Measurements from ENCODE around the gene ITPKB.

The ITPKB gene

GRCh38 chr1:226649780-226650179, 89.3 kb downstream of the ITPKB start:
- peak; percentile 38 to 52 for DNase-seq (ENCODE audit: low read depth in 2 of 2)
- no peak overlapping the region for H3K4me3 ChIP-seq (replicated peaks in 1 of 2; ENCODE audit: low read depth in 2 of 2, low read length in 2 of 2)
- peak; percentile 9 for TF ChIP-seq CTCF (IDR thresholded peaks at IDR 0.05; ENCODE audit: low read depth, low read length)

DNA sequence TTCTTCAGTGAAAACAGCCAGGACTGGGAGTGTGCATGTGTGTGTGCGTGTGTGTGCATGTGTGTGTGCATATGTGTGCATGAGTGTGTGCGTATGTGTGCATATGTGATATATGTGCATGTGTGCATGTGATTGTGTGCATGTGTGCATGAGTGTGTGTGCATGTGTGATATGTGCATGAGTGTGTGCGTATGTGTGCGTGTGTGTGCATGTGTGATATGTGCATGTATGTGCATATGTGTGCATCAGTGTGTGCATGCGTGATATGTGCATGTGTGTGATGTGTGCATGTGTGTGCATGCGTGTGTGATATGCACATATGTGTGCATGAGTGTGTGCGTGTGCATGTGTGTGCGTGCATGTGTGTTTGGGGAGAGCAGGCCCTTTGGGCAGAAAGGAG, 89.8 kb downstream of the ITPKB start:
- TF ChIP-seq CTCF (IDR thresholded peaks at IDR 0.05; ENCODE audit: low read depth, low read length) = no peak
- DNase-seq (ENCODE audit: low read depth in 2 of 2) = no peak
- H3K4me3 ChIP-seq (replicated peaks in 1 of 2; ENCODE audit: low read depth in 2 of 2, low read length in 2 of 2) = no peak overlapping the region

GRCh38 chr1:226648421-226648820, 90.7 kb downstream of the ITPKB start:
- no peak for TF ChIP-seq CTCF (IDR thresholded peaks at IDR 0.05; ENCODE audit: low read depth, low read length)
- DNase-seq (ENCODE audit: low read depth in 2 of 2) = no peak
- no peak overlapping the region for H3K4me3 ChIP-seq (replicated peaks in 1 of 2; ENCODE audit: low read depth in 2 of 2, low read length in 2 of 2)

DNA sequence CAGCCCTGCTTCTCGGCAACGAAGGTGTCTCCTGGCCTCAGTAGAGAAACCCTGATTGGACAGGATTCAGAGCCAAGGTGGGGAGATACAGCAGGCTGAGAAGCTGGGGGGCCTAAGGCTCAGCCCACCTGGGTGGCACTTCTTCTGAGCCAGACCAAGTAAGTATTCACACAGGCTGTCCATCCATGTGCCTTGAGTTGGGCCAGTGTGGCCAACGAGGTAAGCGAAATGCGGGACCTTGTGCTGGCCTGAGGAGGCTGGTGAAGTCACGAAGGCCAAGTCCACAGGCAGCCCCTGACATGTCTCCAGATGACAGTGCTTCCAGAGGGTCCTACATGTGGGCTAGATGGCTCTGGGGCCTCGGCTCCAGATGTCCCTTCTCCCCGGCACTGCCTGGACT, 91.4 kb downstream of the ITPKB start:
- H3K4me3 ChIP-seq (replicated peaks in 1 of 2; ENCODE audit: low read depth in 2 of 2, low read length in 2 of 2) = no peak overlapping the region
- DNase-seq (ENCODE audit: low read depth in 2 of 2) = no peak
- TF ChIP-seq CTCF (IDR thresholded peaks at IDR 0.05; ENCODE audit: low read depth, low read length) = no peak

DNA sequence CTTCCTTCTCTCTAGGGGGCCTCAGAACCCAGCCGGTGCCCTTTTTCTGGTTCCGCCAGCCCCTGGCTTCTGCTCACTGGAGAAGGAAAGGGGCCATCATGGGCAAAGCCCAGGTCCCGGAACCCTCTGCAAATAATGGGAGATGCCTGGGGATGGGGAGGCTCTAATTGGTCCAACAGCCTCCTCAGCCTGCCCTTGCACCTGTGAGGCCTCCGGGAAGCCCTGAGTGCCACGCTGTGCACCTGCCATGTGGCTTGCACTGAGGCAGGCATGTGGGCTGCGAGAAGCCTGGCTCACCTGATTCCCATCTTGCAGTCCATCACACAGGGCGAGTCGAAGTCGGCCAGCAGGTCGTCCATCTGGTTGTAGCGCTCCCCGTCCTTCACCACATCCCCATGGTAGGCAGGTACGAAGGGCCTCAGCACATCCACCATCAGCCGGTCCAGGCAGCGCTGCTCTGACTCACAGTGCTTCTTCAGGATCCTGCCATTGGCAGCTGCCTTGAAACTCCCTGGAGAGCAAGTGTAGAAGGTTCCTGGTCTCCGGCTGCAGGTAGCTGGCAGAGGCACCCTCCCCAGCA, 92.1 kb downstream of the ITPKB start:
- no peak overlapping the region for H3K4me3 ChIP-seq (replicated peaks in 1 of 2; ENCODE audit: low read depth in 2 of 2, low read length in 2 of 2)
- no peak for DNase-seq (ENCODE audit: low read depth in 2 of 2)
- TF ChIP-seq CTCF (IDR thresholded peaks at IDR 0.05; ENCODE audit: low read depth, low read length) = no peak

- DNase-seq (ENCODE audit: low read depth in 2 of 2) = no peak
- no peak overlapping the region for H3K4me3 ChIP-seq (replicated peaks in 1 of 2; ENCODE audit: low read depth in 2 of 2, low read length in 2 of 2)
- no peak for TF ChIP-seq CTCF (IDR thresholded peaks at IDR 0.05; ENCODE audit: low read depth, low read length)
Observed at GRCh38 chr1:226646026-226646869, 92.8 kb downstream of the ITPKB start.
